Upper lobe of right lung (tissue), 1 donor: ENCODE data around the gene HEG1. TPM values are rescaled to one million over a fixed set of nuclear protein-coding genes. Genes with fewer than 3 reads are reported as not detected.

Source experiments
- ATAC-seq: fragments of 200-7000 bp; cut with Tn5 transposase; one replicate; pipeline ENCODE4 v1.9.1; 2020; ENCODE audit warnings: mild to moderate bottlenecking, moderate library complexity
- DNase-seq: peaks from one replicate; pipeline ENCODE4 v3.0.0-alpha.2; 2020
- H3K27ac ChIP-seq: fragments of 200-600 bp; one replicate; pipeline ENCODE4 v1.8.0; 2022
- H3K27me3 ChIP-seq: fragments of 200-600 bp; one replicate; pipeline ENCODE4 v1.8.0; 2022; ENCODE audit warnings: mild to moderate bottlenecking
- H3K36me3 ChIP-seq: fragments of 200-600 bp; one replicate; pipeline ENCODE4 v1.8.0; 2022
- H3K4me1 ChIP-seq: fragments of 200-600 bp; one replicate; pipeline ENCODE4 v1.8.0; 2022
- H3K4me3 ChIP-seq: fragments of 200-600 bp; one replicate; pipeline ENCODE4 v1.8.0; 2022; ENCODE audit warnings: mild to moderate bottlenecking
- H3K9me3 ChIP-seq: fragments of 200-600 bp; one replicate; pipeline ENCODE4 v1.8.0; 2022
- intact Hi-C: fragments of 100-400 bp; cut with DNase I; formaldehyde crosslinking; loops from one replicate; pipeline ENCODE4 v1.11.0; 2022
- total RNA-seq: library from RNA; stranded (reverse); fragmentation: NEBNext Ultra II Directional; extraction: Animal tissue kit (Norgen Biotek cat#: 25700); gene quantifications from one replicate; pipeline ENCODE4 v1.2.1, GENCODE V29; 2021
- TF ChIP-seq, protein P1 (sequence below): fragments of 200-600 bp; IDR thresholded peaks from one replicate; pipeline ENCODE4 v1.8.0; 2022; ENCODE audit warnings: antibody characterized with exemption
- donor health status: DM: no; HTN: yes; CAD: no; lungs with severe emphysema.

The HEG1 gene
- total RNA-seq, 1 donor from 2014 or later: 234 TPM

DNA sequence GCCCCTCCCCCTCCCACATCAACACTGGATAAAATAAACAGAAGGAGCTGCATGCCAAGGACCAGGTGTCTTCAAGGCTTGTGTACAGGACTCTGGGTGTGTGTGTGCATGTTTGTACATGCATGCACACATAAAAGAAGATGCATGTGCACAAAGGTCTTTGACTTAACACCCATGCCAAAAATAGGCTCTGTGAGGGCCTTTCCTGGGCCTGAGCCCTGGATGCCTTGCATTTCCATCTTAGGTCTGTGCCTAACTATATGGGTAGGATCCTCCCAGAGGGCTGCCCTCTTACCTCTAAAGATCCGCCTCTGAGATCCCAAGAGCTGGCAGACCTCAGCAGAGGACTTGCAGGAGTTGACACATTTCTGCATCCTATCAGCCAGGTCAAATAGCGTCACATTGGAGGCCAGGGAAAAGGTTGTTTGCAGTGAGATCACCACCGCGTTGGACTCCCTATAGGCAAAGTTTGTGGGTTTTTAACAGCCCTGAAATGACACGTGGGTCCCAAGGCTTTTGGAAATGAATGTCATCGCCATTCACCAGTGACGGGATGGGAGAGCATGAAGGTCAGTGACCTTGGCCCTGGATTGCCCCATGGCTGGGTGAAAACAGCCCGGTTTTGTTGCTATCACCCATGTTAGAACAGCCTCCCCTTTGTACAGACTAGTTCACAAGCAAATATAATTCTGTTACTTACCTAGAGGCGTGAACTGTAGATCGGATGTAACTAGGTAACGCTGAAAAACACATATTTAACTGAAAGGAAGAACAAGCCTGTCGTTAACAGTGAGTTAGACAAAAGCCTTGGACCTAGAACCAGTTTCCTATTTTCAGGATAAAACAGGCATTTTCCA, 54.0 kb downstream of the HEG1 start:
- no peak overlapping the region for H3K27ac ChIP-seq
- TF ChIP-seq, protein P1, sequence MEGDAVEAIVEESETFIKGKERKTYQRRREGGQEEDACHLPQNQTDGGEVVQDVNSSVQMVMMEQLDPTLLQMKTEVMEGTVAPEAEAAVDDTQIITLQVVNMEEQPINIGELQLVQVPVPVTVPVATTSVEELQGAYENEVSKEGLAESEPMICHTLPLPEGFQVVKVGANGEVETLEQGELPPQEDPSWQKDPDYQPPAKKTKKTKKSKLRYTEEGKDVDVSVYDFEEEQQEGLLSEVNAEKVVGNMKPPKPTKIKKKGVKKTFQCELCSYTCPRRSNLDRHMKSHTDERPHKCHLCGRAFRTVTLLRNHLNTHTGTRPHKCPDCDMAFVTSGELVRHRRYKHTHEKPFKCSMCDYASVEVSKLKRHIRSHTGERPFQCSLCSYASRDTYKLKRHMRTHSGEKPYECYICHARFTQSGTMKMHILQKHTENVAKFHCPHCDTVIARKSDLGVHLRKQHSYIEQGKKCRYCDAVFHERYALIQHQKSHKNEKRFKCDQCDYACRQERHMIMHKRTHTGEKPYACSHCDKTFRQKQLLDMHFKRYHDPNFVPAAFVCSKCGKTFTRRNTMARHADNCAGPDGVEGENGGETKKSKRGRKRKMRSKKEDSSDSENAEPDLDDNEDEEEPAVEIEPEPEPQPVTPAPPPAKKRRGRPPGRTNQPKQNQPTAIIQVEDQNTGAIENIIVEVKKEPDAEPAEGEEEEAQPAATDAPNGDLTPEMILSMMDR: no peak

DNA sequence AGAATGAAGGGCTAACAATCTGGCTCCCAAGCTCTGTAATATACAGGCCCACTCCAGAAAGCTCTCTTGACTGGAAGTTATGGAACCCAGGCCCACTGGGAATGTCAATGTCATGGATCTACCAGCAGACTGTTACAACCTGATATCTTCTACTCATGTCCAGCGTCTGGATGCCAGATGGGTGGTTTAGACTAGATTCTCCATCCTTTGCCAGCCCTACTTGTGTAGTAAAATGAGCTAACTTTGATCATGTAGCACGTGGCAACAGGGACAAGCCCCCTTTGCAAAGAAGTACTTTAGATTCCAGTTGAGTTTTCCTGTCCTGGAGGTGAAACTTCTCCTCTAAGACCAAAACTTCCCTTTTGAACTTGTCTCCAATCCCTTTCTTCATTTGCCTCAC, 55.1 kb downstream of the HEG1 start:
- H3K36me3 ChIP-seq: peaks cover 88% of the 10 kb centered on the region
- no peak overlapping the region for H3K4me3 ChIP-seq
- no peaks in the 10 kb centered on the region for H3K27me3 ChIP-seq
- H3K27ac ChIP-seq: no peak overlapping the region
- no peaks in the 10 kb centered on the region for H3K9me3 ChIP-seq
- H3K4me1 ChIP-seq: peaks cover 23% of the 10 kb centered on the region
- TF ChIP-seq, protein P1: no peak
- ATAC-seq (no peak), DNase-seq (no peak)
- intact Hi-C loops: no loop called here

More for the DNA sequence above, 54.0 kb downstream of the HEG1 start:
- intact Hi-C loops: no loop called here
- no peaks in the 10 kb centered on the region for H3K27me3 ChIP-seq
- no peaks in the 10 kb centered on the region for H3K9me3 ChIP-seq
- DNase-seq: no peak
- no peak overlapping the region for H3K4me3 ChIP-seq
- peaks cover 87% of the 10 kb centered on the region for H3K36me3 ChIP-seq
- no peak for ATAC-seq
- H3K4me1 ChIP-seq: peaks cover 23% of the 10 kb centered on the region

- H3K4me3 ChIP-seq: no peak overlapping the region
- no peak overlapping the region for H3K27ac ChIP-seq
- peaks cover 23% of the 10 kb centered on the region for H3K4me1 ChIP-seq
- H3K36me3 ChIP-seq: peaks cover 83% of the 10 kb centered on the region
- ATAC-seq (no peak), DNase-seq (no peak)
- no peaks in the 10 kb centered on the region for H3K9me3 ChIP-seq
- TF ChIP-seq, protein P1: no peak
- no peaks in the 10 kb centered on the region for H3K27me3 ChIP-seq
- intact Hi-C loops: loop anchor here (10.0 kb wide), 1 partner anchor 435 kb away; no protein-coding TSS in a partner anchor
These were observed 55.8 kb downstream of the HEG1 start for GRCh38 chr3:124999897-125000435.

- TF ChIP-seq, protein P1: no peak
- Histone ChIP-seq H3K9me3 (no peaks in the 10 kb centered on the region), H3K4me1 (peaks cover 26% of the 10 kb centered on the region), H3K27me3 (no peaks in the 10 kb centered on the region), H3K36me3 (peaks cover 82% of the 10 kb centered on the region), H3K27ac (no peak overlapping the region), H3K4me3 (no peak overlapping the region)
- DNase-seq (no peak), ATAC-seq (no peak)
- intact Hi-C loops: loop anchor here (10.0 kb wide), 1 partner anchor 435 kb away; no protein-coding TSS in a partner anchor
These were observed 56.5 kb downstream of the HEG1 start for GRCh38 chr3:124999317-124999716.

GRCh38 chr3:124998247-124998630, 57.6 kb downstream of the HEG1 start:
- H3K27me3 ChIP-seq: no peaks in the 10 kb centered on the region
- peaks cover 81% of the 10 kb centered on the region for H3K36me3 ChIP-seq
- intact Hi-C loops: loop anchor here (10.0 kb wide), 1 partner anchor 437 kb away; no protein-coding TSS in a partner anchor
- H3K9me3 ChIP-seq: no peaks in the 10 kb centered on the region
- H3K4me1 ChIP-seq: peaks cover 27% of the 10 kb centered on the region
- DNase-seq (no peak), ATAC-seq (no peak)
- H3K27ac ChIP-seq: no peak overlapping the region
- TF ChIP-seq, protein P1: no peak
- no peak overlapping the region for H3K4me3 ChIP-seq
